ENCODE measurements around the gene C3orf49.

Gene C3orf49

GRCh38 chr3:63851287-63851686 is 32.2 kb downstream of the C3orf49 start:
- DNase-seq (ENCODE audit: low spot score): no peak

- no peak for DNase-seq (ENCODE audit: low spot score)
These were observed 34.0 kb downstream of the C3orf49 start for GRCh38 chr3:63853106-63853505.

GRCh38 chr3:63855333-63855940 is 36.3 kb downstream of the C3orf49 start:
- no peak for DNase-seq (ENCODE audit: low spot score)

- DNase-seq (ENCODE audit: low spot score): no peak
These were observed 38.2 kb downstream of the C3orf49 start for GRCh38 chr3:63857311-63857710.

GRCh38 chr3:63860776-63861175 is 41.7 kb downstream of the C3orf49 start:
- no peak for DNase-seq (ENCODE audit: low spot score)

- no peak for DNase-seq (ENCODE audit: low spot score)
These were observed 42.2 kb downstream of the C3orf49 start for GRCh38 chr3:63861306-63861705.

- DNase-seq (ENCODE audit: low spot score): no peak
These were observed 43.7 kb downstream of the C3orf49 start for GRCh38 chr3:63862804-63863149.

- DNase-seq (ENCODE audit: low spot score): peak; percentile 88
These were observed 44.3 kb downstream of the C3orf49 start, which contains the start of the genes ATXN7 and THOC7 for GRCh38 chr3:63863150-63864007. ATXN7 (plus strand) TSS chr3:63863867; CDS start chr3:63912599, 48,732 bp downstream. THOC7 (minus strand) TSS chr3:63863805; CDS start chr3:63863790, 15 bp downstream.

- DNase-seq (ENCODE audit: low spot score): peak; percentile 61
These were observed 45.2 kb downstream of the C3orf49 start for GRCh38 chr3:63864008-63864964.

- DNase-seq (ENCODE audit: low spot score): no peak
These were observed 45.8 kb downstream of the C3orf49 start for GRCh38 chr3:63864965-63865327.

GRCh38 chr3:63867225-63867624 is 48.1 kb downstream of the C3orf49 start:
- DNase-seq (ENCODE audit: low spot score): no peak

- no peak for DNase-seq (ENCODE audit: low spot score)
These were observed 51.0 kb downstream of the C3orf49 start for GRCh38 chr3:63869940-63870614.

GRCh38 chr3:63870615-63871005 is 51.5 kb downstream of the C3orf49 start:
- no peak for DNase-seq (ENCODE audit: low spot score)

- DNase-seq (ENCODE audit: low spot score): no peak
These were observed 53.2 kb downstream of the C3orf49 start for GRCh38 chr3:63872135-63872924.

- no peak for DNase-seq (ENCODE audit: low spot score)
These were observed 55.7 kb downstream of the C3orf49 start for GRCh38 chr3:63874769-63875168.

- no peak for DNase-seq (ENCODE audit: low spot score)
These were observed 56.4 kb downstream of the C3orf49 start for GRCh38 chr3:63875510-63875909.

- DNase-seq (ENCODE audit: low spot score): no peak
These were observed 57.2 kb downstream of the C3orf49 start for GRCh38 chr3:63876260-63876659.

- DNase-seq (ENCODE audit: low spot score): no peak
These were observed 58.8 kb downstream of the C3orf49 start for GRCh38 chr3:63877737-63878393.

- no peak for DNase-seq (ENCODE audit: low spot score)
These were observed 59.4 kb downstream of the C3orf49 start for GRCh38 chr3:63878394-63879060.

- no peak for DNase-seq (ENCODE audit: low spot score)
These were observed 61.6 kb downstream of the C3orf49 start for GRCh38 chr3:63880653-63881052.
